SKM-1 (cell line): Measurements from ENCODE around the gene KRT33B.
"Not testable (repeated sequence)": the region's sequence is repeated elsewhere in the genome, so short reads cannot be mapped to it uniquely, and the experiment has no call there.

Experiments used
- DNase-seq: peaks from one replicate; lab custom pipeline; 2025; ENCODE audit not compliant: unreplicated experiment; lab: John Stamatoyannopoulos, UW

Gene KRT33B

DNA sequence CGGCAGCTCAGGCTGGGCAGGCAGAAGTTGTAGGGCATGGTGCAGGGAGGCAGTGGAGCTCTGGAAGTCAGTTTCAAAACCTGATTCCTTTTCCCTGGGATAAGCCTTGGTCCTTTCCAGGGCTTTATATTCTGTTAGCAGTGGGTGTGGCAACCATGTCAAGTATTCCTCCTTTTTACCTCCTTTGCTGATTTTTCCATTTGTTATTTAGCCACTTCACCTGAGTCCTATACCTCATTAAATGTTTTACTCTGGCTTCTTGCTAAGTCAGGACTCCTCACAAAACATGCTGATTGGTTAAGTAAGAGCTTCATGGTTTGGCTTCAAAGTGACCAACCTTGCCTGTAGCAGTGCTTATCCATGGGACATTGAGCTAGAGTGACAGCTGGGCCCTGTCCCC lies at the start of gene KRT33B:
Gene KRT33B, minus strand, starts transcription at position 101 of the 400 bp plus-strand sequence. Its CDS starts 63 bp downstream, at position 38.
- no peak for DNase-seq

DNA sequence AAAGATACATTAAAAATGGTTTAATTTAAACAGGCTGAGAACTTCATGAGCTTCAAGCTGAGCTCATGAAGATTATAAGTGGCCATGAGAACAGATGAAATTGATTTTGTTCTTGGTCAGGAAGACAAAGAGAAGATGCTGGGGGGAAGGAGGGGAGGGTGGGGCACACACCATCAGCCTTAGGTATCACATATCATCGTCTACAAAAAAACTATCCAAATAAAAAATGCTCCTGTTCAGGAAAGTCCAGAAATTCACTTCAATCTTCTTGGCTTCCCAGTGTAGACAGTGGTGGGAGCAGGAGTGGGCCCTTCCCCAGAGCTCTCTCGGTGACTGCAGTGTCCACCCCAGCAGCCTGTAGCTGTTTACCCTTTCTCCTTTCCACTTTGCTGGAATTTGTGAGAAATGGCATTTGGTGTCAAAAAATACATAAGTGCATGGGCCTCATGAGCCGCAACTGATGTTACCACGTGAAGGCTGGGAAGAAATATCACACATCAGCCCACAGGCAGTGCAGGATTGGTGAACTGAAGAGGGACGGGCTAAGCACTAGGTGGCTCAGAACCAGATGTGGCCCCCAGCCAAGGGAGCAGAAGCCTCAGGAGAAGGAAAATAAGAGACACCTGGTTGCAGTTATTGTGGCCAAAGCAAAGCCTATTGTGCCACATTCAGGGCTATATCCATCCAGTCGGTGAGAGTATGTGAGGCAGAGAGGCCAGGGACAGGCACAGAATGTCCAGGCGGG lies 48.7 kb upstream of the KRT33B start:
- DNase-seq: no peak

DNA sequence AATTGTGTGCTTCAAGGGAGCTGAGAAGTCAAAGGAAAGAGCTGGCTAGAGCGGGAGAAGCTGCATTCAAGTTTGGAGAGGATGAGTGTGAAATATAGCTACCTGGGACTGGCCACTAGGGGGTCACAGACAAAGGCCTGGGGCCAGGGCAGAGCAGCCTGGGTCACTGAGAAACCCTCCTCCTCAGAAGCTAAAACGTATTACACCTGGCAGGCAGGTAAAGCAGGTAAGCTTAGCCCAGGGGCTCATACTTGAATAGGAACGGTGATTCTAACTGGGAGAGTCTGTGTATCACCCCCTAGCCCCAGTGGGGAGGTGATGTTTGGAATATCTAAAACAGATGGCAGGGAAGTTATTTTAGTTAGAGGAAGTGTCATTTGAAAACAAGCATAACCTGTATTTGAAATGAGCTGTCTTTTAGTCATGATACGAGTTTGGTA lies 48.0 kb upstream of the KRT33B start:
- peak; percentile 34 for DNase-seq

DNA sequence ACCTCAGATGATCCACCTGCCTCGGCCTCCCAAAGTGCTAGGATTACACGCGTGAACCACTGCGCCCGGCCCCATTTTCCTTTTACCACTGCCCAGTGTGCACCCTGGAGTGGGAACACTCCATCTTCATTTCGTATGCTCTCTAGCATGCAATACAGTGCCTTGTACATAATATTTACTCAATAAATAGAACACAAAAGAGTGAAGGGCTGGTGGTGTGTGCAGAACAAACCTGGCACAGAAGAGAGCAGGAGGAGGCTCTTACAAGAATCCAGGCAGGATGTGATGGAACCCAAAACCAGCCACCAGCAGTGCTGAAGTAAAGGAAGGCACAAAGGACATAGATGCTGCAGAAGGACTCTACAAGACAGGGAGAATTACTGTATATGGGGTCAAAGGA lies 47.5 kb upstream of the KRT33B start:
- no peak for DNase-seq

DNA sequence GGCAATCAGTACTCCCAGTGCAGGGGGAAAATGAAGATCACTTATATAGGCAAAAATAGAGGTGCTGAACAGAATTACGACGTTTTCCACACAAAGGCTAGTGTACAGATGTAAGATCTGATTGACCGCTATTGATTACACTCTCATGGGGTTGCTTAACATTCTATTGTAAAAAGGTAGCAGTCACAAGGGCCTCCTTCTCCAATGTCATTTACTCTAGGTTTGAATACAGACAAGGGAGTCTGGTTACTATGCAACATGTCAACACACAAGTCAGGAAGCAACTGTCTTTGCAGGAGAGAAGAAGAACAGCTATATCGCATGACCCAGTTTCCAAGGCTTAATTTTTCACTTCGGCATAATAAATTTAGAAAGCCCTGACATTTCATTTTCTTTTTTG lies 46.9 kb upstream of the KRT33B start:
- no peak for DNase-seq

DNA sequence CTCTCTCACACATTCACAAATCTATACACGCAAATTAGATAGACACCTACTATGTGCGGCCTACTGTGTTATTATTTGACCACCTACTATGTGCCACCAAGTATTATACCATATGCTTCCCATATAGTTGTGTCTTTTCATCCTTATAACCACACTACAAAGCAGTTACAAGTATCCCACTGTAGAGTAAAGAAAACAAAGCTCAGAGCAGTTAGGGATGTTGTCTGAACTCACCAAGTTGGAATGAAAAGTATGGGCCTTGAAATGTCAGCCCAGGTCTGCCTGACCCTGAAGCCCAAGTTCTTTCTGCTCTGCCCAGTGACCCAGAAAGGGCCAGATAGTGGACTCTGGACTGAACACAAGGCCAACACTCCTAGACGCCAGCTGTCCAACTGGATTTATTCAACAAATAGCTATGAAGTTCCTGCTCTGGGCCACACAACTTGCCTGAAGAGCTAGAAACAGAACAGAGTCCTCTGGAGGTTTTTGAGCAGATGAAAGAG lies 46.3 kb upstream of the KRT33B start:
- DNase-seq: no peak

DNA sequence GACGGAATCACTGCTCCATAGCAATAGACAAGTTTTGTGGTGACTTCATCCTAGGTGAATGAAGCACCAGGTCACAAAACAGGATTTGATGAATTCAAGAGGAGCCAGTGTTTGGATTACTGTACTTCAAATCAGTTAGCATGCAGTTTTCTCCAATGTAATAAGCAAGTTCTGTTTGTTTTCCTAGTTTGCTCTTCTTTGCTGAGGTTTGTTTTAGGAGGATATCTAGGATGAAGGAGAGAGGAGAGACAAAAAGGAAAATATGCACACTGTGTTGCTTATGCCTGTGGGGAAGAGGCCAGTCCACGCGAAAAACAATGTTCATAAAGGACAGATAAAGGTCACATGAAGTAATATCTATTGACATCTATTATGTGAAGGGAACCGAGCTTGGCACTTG lies 45.8 kb upstream of the KRT33B start:
- no peak for DNase-seq

DNA sequence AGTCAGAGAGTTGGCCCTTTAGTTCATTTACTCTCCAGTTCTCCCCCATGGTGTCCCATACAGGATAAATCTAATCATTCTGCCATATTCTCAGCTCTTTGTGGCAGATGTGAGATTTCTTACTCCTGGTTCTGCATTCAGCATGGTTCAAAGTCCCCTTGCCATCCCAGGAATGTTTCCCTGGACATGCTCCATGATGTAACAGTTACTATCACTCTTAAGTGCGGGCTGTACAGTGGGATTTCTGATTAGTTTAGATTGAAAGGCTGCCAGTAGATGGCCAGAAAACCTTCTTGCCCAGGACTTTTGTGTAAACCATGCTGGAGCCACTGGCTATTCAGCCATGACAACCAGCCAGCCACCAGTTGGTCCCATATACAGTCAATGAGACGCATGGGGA lies 44.4 kb upstream of the KRT33B start:
- no peak for DNase-seq

DNA sequence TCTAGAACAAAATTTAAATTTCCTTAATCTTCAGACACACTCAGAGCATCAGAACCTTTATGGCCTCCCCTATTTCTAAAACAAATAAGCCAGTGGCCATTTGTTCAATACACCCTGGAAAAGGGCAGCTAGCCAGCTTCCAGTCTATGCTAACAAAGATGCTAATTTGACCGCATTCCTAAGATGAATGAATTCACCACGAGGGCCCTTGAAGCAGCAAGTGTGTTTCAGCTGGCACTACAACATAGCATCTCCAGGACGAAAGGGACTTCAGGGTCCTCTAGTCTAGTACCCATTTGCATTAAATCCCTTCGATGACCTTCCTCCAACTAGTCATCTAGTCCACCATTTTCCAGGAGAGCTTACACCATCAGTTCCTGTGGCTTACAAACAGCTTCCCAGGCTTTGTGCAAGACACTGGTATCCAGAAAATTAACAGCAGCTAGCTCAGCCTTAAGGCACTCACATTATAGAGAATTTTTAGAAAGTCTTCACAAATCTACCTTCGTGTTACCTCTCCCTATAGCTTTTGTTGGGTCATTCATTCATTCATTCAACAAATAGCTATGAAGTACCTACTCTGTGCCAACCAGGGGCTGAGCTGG lies 43.8 kb upstream of the KRT33B start:
- no peak for DNase-seq

DNA sequence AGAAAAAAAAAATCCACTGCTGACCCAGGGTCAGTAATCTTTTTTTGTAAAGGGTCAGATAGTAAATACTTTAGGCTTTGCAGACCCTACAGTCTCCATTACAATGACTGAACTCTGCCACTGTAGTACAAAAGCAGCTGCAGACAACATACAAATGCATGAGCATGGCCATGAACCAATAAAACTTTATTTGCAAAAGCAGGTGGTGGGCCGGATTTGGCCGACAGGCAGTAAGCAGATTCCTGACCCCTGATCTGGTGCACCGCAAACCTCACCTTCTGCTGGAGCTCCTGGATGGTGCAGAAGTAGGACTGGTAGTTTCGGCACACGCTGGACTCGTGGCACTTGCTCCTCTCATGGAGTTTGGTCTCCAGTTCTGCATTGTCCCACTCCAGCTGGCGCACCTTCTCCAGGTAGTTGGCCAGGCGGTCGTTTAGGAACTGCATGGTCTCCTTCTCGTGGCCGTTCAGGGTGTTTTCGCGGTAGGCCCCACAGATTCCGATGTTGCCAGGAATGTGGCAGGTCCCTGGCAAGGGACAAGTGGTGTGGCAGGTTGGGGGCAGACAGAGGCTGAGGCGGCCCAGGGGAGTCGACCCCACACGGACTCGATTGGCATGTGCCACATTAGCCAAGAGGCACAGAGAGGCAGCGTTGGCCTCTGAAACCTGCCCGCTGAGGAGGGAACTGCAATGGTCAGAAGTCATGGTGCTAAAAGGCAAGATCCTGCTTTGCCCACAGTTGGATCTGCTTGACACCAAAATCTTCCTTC lies 41.6 kb upstream of the KRT33B start:
- DNase-seq: no peak

DNA sequence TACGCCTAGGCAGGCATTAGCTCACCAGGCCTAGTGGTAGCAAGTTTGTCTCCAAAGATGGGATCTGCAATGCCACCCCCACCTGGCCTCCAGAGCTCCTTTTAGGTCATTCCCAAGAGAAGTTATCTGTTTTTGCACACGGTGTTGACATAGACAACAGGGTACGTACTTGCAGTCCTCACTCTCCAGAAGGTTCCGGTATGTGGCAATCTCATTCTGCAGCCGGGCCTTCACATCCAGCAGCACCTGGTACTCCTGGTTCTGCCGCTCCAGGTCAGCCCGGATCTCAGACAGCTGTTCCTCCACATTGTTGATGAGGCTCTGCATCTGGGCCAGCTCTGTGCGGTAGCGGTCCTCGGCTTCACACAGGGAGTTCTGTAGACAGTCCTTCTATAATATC lies 37.6 kb upstream of the KRT33B start:
- no peak for DNase-seq

DNA sequence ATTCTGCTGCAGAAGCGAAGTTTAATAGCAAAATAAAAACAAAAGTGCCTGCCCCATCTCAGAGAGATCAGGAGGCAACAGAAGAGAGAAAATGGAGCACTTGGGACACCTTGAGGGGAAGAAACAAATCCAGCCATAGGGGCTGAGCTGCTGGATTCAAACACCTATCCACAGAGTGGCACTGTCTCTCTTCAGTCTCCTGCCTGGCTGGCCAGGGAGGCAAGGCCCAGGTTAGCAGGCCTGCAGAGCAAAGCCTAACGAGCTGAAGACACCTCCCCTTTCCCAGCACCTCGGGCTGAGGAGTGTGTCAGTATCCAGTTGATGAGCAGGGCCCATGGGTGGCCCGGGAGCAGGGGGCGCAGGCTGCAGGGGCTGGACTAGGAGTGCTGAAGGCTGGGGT lies 36.6 kb upstream of the KRT33B start:
- DNase-seq: no peak

DNA sequence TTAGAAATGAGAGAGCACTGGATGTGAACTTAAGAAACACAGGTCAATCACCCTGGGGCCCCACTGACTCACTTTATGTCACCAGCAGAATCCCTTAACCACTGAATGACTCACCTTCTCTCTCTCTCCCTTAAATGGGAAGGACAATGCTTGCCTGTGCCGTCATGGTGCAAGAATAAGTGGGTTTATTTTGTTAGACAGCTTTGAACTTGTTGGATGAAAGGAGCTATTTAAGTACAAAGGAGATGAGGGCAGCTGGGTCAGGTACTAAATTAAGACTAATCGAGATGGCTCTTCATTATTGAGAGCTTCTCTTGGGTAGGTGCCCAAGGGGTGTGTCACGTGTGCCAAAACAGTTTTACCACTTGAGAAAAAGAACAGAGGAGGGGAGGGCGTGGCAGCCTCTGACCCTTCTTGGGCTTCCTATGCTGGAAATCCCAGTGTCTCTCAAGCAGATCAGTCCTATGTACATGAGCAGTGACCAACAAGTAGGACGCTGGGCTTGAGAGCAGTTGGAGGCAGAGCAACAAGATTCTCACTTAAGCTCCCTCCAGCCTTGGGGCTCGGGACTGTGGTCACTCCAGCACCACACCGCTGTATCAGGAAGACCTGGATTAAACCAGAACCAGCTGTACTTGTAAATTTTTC lies 34.5 kb upstream of the KRT33B start:
- peak; percentile 41 for DNase-seq

DNA sequence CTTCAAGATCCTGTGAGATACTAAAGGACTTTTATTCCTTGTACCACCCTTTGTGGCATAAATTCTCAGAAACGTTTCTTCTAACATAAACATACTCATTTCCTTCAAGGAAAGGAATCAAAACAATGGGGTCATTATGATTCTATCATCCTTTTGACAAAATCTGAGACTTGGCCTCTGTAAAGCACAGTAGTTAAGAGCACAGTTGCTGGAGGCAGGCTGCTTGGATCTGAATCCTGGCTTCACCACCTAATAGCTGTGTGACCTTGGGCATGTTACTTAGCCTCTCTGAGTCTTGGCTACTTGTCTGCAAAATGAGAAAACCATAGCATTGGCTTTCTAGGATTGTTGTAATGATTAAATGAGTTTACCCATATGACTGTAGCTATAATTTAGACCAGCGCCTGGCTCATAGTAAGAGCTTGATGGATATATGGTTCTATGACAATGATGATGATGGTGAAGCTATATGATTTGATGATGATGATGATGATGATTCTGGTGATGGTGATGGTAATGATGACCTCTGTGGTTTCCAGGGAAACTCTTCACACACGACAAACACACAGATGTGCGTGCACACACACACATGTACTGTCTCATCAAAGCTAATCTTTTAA lies 33.9 kb upstream of the KRT33B start:
- no peak for DNase-seq

DNA sequence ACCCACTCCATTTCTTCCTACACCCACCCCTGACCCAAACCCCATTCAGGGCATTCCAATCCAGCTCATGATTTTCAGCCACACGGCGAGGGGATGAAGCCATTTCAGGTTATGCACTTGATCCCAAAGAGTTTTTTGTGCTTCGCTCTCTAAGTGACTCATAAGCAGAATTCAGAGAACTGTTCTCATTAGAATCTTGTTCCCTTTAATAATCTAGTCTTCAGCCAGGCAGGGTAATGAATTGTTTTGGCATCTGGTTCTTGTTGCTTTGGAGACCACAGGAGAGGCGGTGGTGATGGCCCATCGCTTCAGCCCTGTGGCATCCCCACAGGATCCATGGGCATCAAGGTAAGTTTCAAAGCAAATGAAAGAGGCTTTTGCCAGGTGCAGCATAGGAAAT lies 32.5 kb upstream of the KRT33B start:
- no peak for DNase-seq

DNA sequence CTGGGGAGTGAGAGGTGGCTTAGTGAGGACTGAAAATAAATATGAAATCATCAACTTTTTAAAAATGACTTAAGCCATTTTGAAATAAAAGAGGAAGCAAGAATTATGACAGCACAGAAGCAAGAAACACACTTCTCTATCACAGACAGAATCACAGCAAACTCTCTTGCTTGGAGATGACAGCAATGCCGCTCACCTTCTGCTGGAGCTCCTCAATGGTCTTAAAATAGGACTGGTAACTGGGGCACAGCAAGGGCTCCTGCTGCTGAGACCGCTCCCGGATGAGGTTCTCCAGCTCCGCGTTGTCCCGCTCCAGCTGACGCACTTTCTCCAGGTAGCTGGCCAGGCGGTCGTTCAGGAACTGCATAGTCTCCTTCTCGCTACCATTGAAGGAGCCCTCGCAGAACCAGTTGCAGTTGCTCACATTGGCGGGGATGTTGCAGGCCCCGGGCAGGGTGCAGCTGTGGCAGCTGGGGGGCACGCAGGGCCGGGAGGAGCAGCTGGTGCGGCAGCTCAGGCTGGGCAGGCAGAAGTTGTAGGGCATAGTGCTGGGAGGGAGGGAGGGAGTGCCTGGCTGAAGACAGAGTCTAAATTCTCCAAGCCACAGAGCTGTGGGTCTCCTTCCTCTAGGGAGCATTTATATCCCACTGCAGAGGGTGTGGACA lies 27.5 kb upstream of the KRT33B start, which contains the start of gene KRT31:
Gene KRT31, minus strand, starts transcription at position 613 of the 665 bp plus-strand sequence. Its CDS starts 69 bp downstream, at position 544.
- DNase-seq: no peak

DNA sequence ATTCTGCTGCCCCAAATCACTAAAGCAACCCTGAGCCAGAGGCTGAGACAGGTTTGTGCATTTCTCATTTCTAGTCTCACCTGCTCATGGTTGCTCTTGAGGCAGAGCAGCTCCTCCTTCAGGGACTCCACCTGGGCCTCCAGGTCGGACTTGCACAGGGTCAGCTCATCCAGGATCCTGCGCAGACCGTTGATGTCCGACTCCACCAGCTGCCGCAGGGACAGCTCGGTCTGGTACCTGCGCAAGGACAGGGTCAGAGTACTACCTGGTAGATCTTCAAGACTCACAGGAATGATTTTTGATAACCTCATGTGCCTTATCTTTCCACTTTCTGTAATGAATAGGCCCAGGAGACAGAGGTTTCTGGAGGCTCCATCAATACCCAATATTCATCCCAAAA lies 26.7 kb upstream of the KRT33B start:
- no peak for DNase-seq

DNA sequence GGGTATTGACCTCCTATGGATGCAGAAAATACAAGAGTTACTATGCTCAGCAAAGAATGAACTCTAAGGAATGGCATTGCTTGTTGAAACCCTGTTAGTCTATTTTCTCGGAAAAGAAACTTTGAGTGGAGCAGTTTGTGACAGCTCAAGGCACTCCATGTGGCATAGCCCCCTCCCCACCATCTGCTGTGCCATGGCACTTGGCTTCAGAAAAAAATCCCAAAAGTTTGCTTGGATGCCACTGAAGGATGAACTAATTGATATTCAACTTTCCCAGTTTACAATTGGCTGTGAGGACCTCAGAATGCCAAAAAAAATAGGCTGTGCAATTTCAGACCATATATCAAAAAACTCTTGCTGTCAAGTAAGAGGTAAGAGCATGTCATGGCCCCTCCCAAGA lies 26.0 kb upstream of the KRT33B start:
- no peak for DNase-seq

DNA sequence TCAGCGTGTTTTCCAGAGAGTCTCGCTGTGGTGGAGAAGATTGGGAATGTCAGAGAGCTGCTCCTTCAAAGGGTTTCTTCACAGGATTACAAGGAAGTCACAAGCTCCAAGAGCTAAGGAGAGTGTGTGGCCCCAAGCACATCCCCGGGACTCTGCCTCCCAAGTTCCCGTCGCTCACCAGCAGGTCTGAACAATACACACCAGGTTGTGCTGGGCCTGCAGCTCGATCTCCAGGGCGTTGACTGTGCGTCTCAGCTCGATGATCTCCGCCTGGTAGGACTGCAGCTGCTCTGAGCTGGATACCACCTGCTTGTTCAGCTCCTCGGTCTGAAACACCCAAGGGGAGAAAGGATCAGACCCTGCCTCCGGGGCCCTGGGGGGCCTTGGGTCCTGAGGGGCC lies 25.4 kb upstream of the KRT33B start:
- DNase-seq: not testable (repeated sequence)

DNA sequence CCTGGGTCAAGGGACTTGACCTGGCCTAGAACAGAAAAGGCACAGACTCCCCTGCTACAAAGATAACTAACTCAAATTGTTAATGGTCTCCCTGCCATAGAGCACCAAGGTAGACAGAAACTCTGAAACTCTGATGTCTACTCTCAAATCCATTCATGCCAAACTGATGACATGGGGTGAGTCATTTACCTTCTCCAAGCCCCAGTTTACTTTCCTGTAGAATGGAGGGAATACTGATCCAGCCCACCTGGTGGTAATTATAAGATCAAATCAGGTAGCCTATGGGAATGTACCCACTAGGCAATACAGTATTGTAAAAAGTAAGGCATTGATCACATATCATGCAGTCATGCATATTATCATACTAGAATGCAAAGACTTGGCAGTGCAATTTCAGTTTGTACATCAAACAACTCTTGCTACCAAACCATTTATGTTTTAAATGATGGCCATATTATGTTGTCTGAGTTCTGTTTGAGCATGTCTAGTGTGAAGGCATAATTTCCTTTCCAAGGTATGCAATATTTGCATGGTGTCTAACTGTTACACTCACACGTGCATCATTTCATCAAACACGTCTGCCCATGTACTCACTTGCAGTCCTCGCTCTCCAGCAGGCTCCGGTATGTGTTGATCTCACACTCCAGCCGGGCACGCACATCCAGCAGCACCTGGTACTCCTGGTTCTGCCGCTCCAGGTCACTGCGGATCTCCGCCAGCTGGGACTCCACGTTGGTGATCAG lies 24.8 kb upstream of the KRT33B start:
- no peak for DNase-seq
